Panc1 (cell line): ENCODE data around the gene LRIF1. TPM values are rescaled to one million over a fixed set of nuclear protein-coding genes. Genes with fewer than 3 reads are reported as not detected.

Source experiments
- ATAC-seq: fragments of 200-7000 bp; cut with Tn5 transposase; 2 replicates; pipeline ENCODE4 v1.9.1; 2020; ENCODE audit warnings: mild to moderate bottlenecking, moderate library complexity
- BruUV-seq: library from RNA; stranded (reverse); fragments of 400-500 nt; replicated peaks from 2 replicates; lab custom pipeline; 2021; lab: Mats Ljungman, UMichigan
- CTCF ChIA-PET: fragments of 300-600 bp; sonication (Branson Sonifier 250); formaldehyde crosslinking; loops from one replicate; lab custom pipeline; 2022; ENCODE audit warnings: antibody characterized with exemption; lab: Charles Lee
- POLR2A ChIA-PET: fragments of 300-600 bp; sonication (Branson Sonifier 250); formaldehyde crosslinking; loops from one replicate; lab custom pipeline; 2022; ENCODE audit warnings: antibody characterized with exemption; lab: Charles Lee
- DNase-seq: peaks from one replicate; pipeline ENCODE4 v3.0.0-alpha.2; 2010; ENCODE audit warnings: low read depth, low spot score
- H3K27ac ChIP-seq: 2 replicates; pipeline ENCODE4 v1.5.1; 2011; ENCODE audit warnings: mild to moderate bottlenecking, low read length, inconsistent platforms
- H3K27me3 ChIP-seq: fragments of 200-500 bp; sonication (Bioruptor generic); 2 replicates; pipeline ENCODE4 v1.6.0; 2014; ENCODE audit warnings: low read length, inconsistent platforms; ENCODE audit not compliant: control insufficient read depth, insufficient read depth
- H3K36me3 ChIP-seq: fragments of 200-500 bp; sonication (Bioruptor generic); 2 replicates; pipeline ENCODE4 v1.5.1; 2014; ENCODE audit warnings: inconsistent platforms, mild to moderate bottlenecking, low read length, moderate library complexity; ENCODE audit not compliant: control insufficient read depth, insufficient read depth
- H3K4me1 ChIP-seq: 2 replicates; pipeline ENCODE4 v1.5.1; 2011; ENCODE audit warnings: inconsistent platforms, mild to moderate bottlenecking, low read length, moderate library complexity; ENCODE audit not compliant: control insufficient read depth, insufficient read depth
- H3K4me3 ChIP-seq, 2 experiments: 2 replicates each; pipeline ENCODE4 v1.5.1; 2011 to 2012; ENCODE audit warnings: low read depth in 2 of 2, low read length in 2 of 2, mild to moderate bottlenecking in 2 of 2, inconsistent platforms in 1 of 2, moderate library complexity in 1 of 2
- H3K9me3 ChIP-seq: fragments of 200-500 bp; sonication (Bioruptor generic); 2 replicates; pipeline ENCODE4 v1.5.1; 2014; ENCODE audit warnings: low read depth, mild to moderate bottlenecking, inconsistent platforms, low read length, moderate library complexity; ENCODE audit not compliant: control insufficient read depth, insufficient read depth
- CTCF ChIP-seq: fragments of 450-650 bp; IDR thresholded peaks from 2 replicates; pipeline ENCODE4 v1.5.1; 2017; ENCODE audit warnings: mild to moderate bottlenecking
- POLR2AphosphoS5 ChIP-seq: IDR thresholded peaks from 2 replicates; pipeline ENCODE4 v1.6.1; 2012; ENCODE audit warnings: mild to moderate bottlenecking, low read depth, low read length, moderate library complexity
- REST ChIP-seq, 2 experiments: IDR thresholded peaks; 2 replicates each; pipeline ENCODE4 v1.6.1; 2011 to 2012; ENCODE audit warnings: low read depth in 2 of 2, control low read depth in 1 of 2, low read length in 1 of 2, mild to moderate bottlenecking in 1 of 2, moderate library complexity in 1 of 2; ENCODE audit not compliant: insufficient read depth in 1 of 2
- SIN3A ChIP-seq: IDR thresholded peaks from 2 replicates; pipeline ENCODE4 v1.6.1; 2012; ENCODE audit warnings: low read depth, mild to moderate bottlenecking, low read length, moderate library complexity, borderline replicate concordance; ENCODE audit not compliant: insufficient read depth
- TCF7L2 ChIP-seq: IDR thresholded peaks from 2 replicates; pipeline ENCODE4 v1.6.1; 2011; ENCODE audit warnings: mild to moderate bottlenecking, low read depth, low read length, inconsistent platforms
- in situ Hi-C: cut with HindIII; loops from 2 replicates; pipeline ENCODE4 v1.10.0; 2016; ENCODE audit warnings: low sequenced_read_pairs, low pct_unique_long_range_greater_than_20kb
- intact Hi-C: fragments of 100-400 bp; cut with micrococcal nuclease; formaldehyde crosslinking; loops from one replicate; pipeline ENCODE4 v1.10.0; 2022; ENCODE audit not compliant: unreplicated experiment
- total RNA-seq: library from RNA; stranded (reverse); gene quantifications from one replicate; pipeline ENCODE4 v1.2.1, GENCODE V29; 2021; ENCODE audit not compliant: unreplicated experiment

LRIF1 gene
- total RNA-seq, 1 experiment from 2014 or later = 34.1 TPM

- no peak for ATAC-seq
- CTCF ChIA-PET = no interaction called here
- POLR2A ChIA-PET = no interaction called here
Measured at GRCh38 chr1:110914676-110915075, 49.0 kb downstream of the LRIF1 start.

GRCh38 chr1:110912784-110913183, 50.9 kb downstream of the LRIF1 start:
- no peak for TF ChIP-seq POLR2AphosphoS5
- TF ChIP-seq TCF7L2 = no peak
- TF ChIP-seq CTCF = no peak
- no peak for TF ChIP-seq REST (IDR thresholded peaks at IDR 0.05; ENCODE audit: insufficient read depth in 1 of 2, low read depth in 2 of 2, low read length in 1 of 2)
- TF ChIP-seq SIN3A = no peak
- in situ Hi-C loops = no loop called here
- Histone ChIP-seq H3K27me3 (no peaks in the 10 kb centered on the region), H3K9me3 (no peaks in the 10 kb centered on the region), H3K4me1 (no peaks in the 10 kb centered on the region), H3K27ac (no peak overlapping the region), H3K4me3 (no peak overlapping the region), H3K36me3 (no peaks in the 10 kb centered on the region)
- DNase-seq (no peak), ATAC-seq (no peak)
- CTCF ChIA-PET = no interaction called here
- POLR2A ChIA-PET = no interaction called here
- intact Hi-C loops = no loop called here
- no TSS peak for BruUV-seq

More at GRCh38 chr1:110914676-110915075, 49.0 kb downstream of the LRIF1 start:
- TF ChIP-seq SIN3A (no peak), POLR2AphosphoS5 (no peak), REST (IDR thresholded peaks at IDR 0.05; ENCODE audit: insufficient read depth in 1 of 2, low read depth in 2 of 2, low read length in 1 of 2) (no peak), CTCF (no peak)
- H3K27ac ChIP-seq = no peak overlapping the region
- intact Hi-C loops (no loop called here), in situ Hi-C loops (no loop called here)
- no peaks in the 10 kb centered on the region for H3K4me1 ChIP-seq
- DNase-seq = no peak
- no peak overlapping the region for H3K4me3 ChIP-seq
- H3K36me3 ChIP-seq = no peaks in the 10 kb centered on the region
- no TSS peak for BruUV-seq
- no peaks in the 10 kb centered on the region for H3K9me3 ChIP-seq
- H3K27me3 ChIP-seq = no peaks in the 10 kb centered on the region
